ENCODE results near the gene DAPK1. TPM values are rescaled to one million over a fixed set of nuclear protein-coding genes. Genes with fewer than 3 reads are reported as not detected.

The DAPK1 gene
- total and polyA plus RNA-seq, 12 donors: 5.4 to 44.6 (median 21.3) TPM

- intact Hi-C loops (cut with DNase I): no loop called here
- TF ChIP-seq POLR2A (IDR thresholded peaks at IDR 0.05) (no peak), CTCF (IDR thresholded peaks at IDR 0.05) (no peak)
These were observed 251.2 kb downstream of the DAPK1 start for GRCh38 chr9:87748881-87749280.

GRCh38 chr9:87749335-87750035 is 251.8 kb downstream of the DAPK1 start:
- intact Hi-C loops (cut with DNase I): no loop called here
- no peaks in the 10 kb centered on the region for H3K27me3 ChIP-seq
- H3K27ac ChIP-seq: peak overlapping the region in 2 of 5 donors; percentile 14 to 37
- no peaks in the 10 kb centered on the region for H3K36me3 ChIP-seq (replicated peaks in 1 of 2)
- no peak overlapping the region for H3K4me3 ChIP-seq
- 54 to 63% (median 57%) methylated on average over 5 of the region's 5 CpGs for WGBS, 4 donors
- no peak for TF ChIP-seq CTCF (IDR thresholded peaks at IDR 0.05)
- TF ChIP-seq POLR2A (IDR thresholded peaks at IDR 0.05): no peak
- H3K4me1 ChIP-seq (replicated peaks in 1 of 2): no peaks in the 10 kb centered on the region
- H3K9me3 ChIP-seq (replicated peaks in 1 of 3): no peaks in the 10 kb centered on the region
- DNase-seq: no peak

More at GRCh38 chr9:87748881-87749280, 251.2 kb downstream of the DAPK1 start:
- WGBS, 4 donors: 50 to 65% (median 55%) methylated on average over 1 of the region's 1 CpG
- Histone ChIP-seq H3K27ac (peak overlapping the region in 3 of 5 donors; percentile 14 to 46 (median 31)), H3K9me3 (replicated peaks in 1 of 3) (no peaks in the 10 kb centered on the region), H3K36me3 (replicated peaks in 1 of 2) (no peaks in the 10 kb centered on the region), H3K4me1 (replicated peaks in 1 of 2) (no peaks in the 10 kb centered on the region), H3K27me3 (no peaks in the 10 kb centered on the region), H3K4me3 (no peak overlapping the region)
- DNase-seq: no peak

- TF ChIP-seq CTCF (IDR thresholded peaks at IDR 0.05) (no peak), POLR2A (IDR thresholded peaks at IDR 0.05) (no peak)
- WGBS, 4 donors: 48 to 89% (median 83%) methylated on average over 1 to 2 of the region's 2 CpGs; no CpG with 5 or more reads in 1 of the 4 donors
- intact Hi-C loops (cut with DNase I): no loop called here
These were observed 253.1 kb downstream of the DAPK1 start for GRCh38 chr9:87750726-87751125.

GRCh38 chr9:87751423-87751822 is 253.8 kb downstream of the DAPK1 start:
- Histone ChIP-seq H3K36me3 (replicated peaks in 1 of 2) (no peaks in the 10 kb centered on the region), H3K4me3 (no peak overlapping the region), H3K27me3 (no peaks in the 10 kb centered on the region), H3K27ac (no peak overlapping the region), H3K9me3 (replicated peaks in 1 of 3) (no peaks in the 10 kb centered on the region), H3K4me1 (replicated peaks in 1 of 2) (no peaks in the 10 kb centered on the region)
- no peak for DNase-seq
- TF ChIP-seq CTCF (IDR thresholded peaks at IDR 0.05) (no peak), POLR2A (IDR thresholded peaks at IDR 0.05) (no peak)
- intact Hi-C loops (cut with DNase I): no loop called here
- 70 to 75% (median 73%) methylated on average over 3 of the region's 3 CpGs for WGBS, 4 donors

More at GRCh38 chr9:87750726-87751125, 253.1 kb downstream of the DAPK1 start:
- no peaks in the 10 kb centered on the region for H3K27me3 ChIP-seq
- H3K36me3 ChIP-seq (replicated peaks in 1 of 2): no peaks in the 10 kb centered on the region
- H3K9me3 ChIP-seq (replicated peaks in 1 of 3): no peaks in the 10 kb centered on the region
- DNase-seq: no peak
- H3K4me3 ChIP-seq: no peak overlapping the region
- H3K27ac ChIP-seq: no peak overlapping the region
- H3K4me1 ChIP-seq (replicated peaks in 1 of 2): no peaks in the 10 kb centered on the region

Data from adrenal gland (tissue), 12 donors.